Psoas muscle (tissue), 8 donors: Measurements from ENCODE around the gene PCGF3. TPM values are rescaled to one million over a fixed set of nuclear protein-coding genes. Genes with fewer than 3 reads are reported as not detected.

Experiments used
- ATAC-seq, 4 donors: fragments of 200-7000 bp; cut with Tn5 transposase; one replicate each; pipeline ENCODE4 v1.9.1; 2020; ENCODE audit warnings: moderate library complexity in 3 of 4, mild to moderate bottlenecking in 2 of 4
- DNase-seq, 2 donors: peaks; one replicate each; pipeline ENCODE4 v3.0.0-alpha.2; 2020
- H3K27ac ChIP-seq: fragments of 200-600 bp; one replicate; pipeline ENCODE4 v1.8.0; 2022
- H3K27me3 ChIP-seq, 3 donors: fragments of 200-600 bp in 1 of 3; one replicate each; pipeline versions ENCODE4 v1.6.1 to v1.8.0; 2013 to 2022; ENCODE audit warnings: low read length in 2 of 3, mild to moderate bottlenecking in 2 of 3, moderate library complexity in 1 of 3; ENCODE audit not compliant: insufficient read depth in 3 of 3
- H3K36me3 ChIP-seq, 2 donors: fragments of 200-600 bp in 1 of 2; one replicate each; pipeline versions ENCODE4 v1.6.1 to v1.8.0; 2013 to 2022; ENCODE audit warnings: low read depth in 1 of 2, mild to moderate bottlenecking in 1 of 2, moderate library complexity in 1 of 2; ENCODE audit not compliant: insufficient read depth in 1 of 2
- H3K4me1 ChIP-seq: fragments of 200-600 bp; one replicate; pipeline ENCODE4 v1.8.0; 2022
- H3K4me3 ChIP-seq: fragments of 200-600 bp; one replicate; pipeline ENCODE4 v1.8.0; 2022; ENCODE audit warnings: mild to moderate bottlenecking
- H3K9me3 ChIP-seq: fragments of 200-600 bp; one replicate; pipeline ENCODE4 v1.8.0; 2022
- CTCF ChIP-seq: fragments of 200-600 bp; IDR thresholded peaks from one replicate; pipeline ENCODE4 v1.8.0; 2022; ENCODE audit warnings: antibody characterized with exemption
- WGBS, 3 donors: extraction: QIAGEN DNeasy Blood & Tissue Kit; methylation state at CpG; one replicate each; pipeline versions ENCODE4 v1.1.6 to v1.1.7; 2013; 5-methylcytosine and 5-hydroxymethylcytosine counted together
- intact Hi-C, 2 donors: fragments of 100-400 bp; cut with DNase I; formaldehyde crosslinking; loops; one replicate each; pipeline versions ENCODE4 v1.11.0 to v1.14.2; 2022
- polyA plus RNA-seq, 3 donors: library from polyadenylated mRNA; stranded (reverse); fragments of 200-250 nt; gene quantifications; one replicate each; pipeline ENCODE4 v1.2.3, GENCODE V29; 2013
- total RNA-seq, 4 donors: library from RNA; stranded (reverse); fragmentation: NEBNext Ultra II Directional in 2 of 4; extraction: Animal tissue kit (Norgen Biotek cat#: 25700) in 2 of 4; gene quantifications; one replicate each; pipeline versions ENCODE4 v1.2.1 to v1.2.4, GENCODE V29; 2021 to 2023
- donor health status: healthy with polysubstance abuse.
- donor health status: DM: no; HTN: no; CAD: no; lungs with moderate emphysema.
- donor health status: Bipolar disorder and iron deficiency.
- donor health status: healthy.
- donor health status: DM: yes; HTN: yes; CAD: no.
- donor health status: DM: no; HTN: no; CAD: no.
- donor health status: DM: no; HTN: no; CAD: no.
- donor health status: DM: yes; HTN: yes; CAD: no.

PCGF3 gene
- total and polyA plus RNA-seq, 7 donors, result 10.9 to 19.2 (median 15.1) TPM

GRCh38 chr4:738781-739280 is 33.2 kb downstream of the PCGF3 start:
- Histone ChIP-seq H3K27ac (no peak overlapping the region), H3K27me3 (no peaks in the 10 kb centered on the region), H3K4me1 (no peaks in the 10 kb centered on the region), H3K36me3 (peaks cover 8 to 71% of the 10 kb centered on the region in 2 donors), H3K4me3 (no peak overlapping the region), H3K9me3 (no peaks in the 10 kb centered on the region)
- DNase-seq (no peak), ATAC-seq (no peak)
- intact Hi-C loops, result loop anchor here in 1 of 2 donors (10.0 kb wide), 1 partner anchor 256 kb away; the partner anchor contains the start of gene SLC26A1
- no peak for TF ChIP-seq CTCF
- 90 to 93% (median 91%) methylated on average over 16 of the region's 16 CpGs for WGBS, 3 donors

- Histone ChIP-seq H3K4me3 (no peak overlapping the region), H3K9me3 (no peaks in the 10 kb centered on the region), H3K27ac (no peak overlapping the region), H3K27me3 (no peaks in the 10 kb centered on the region), H3K36me3 (peaks cover 6 to 63% of the 10 kb centered on the region in 2 donors), H3K4me1 (no peaks in the 10 kb centered on the region)
- ATAC-seq, result no peak
- 94 to 95% (median 94%) methylated on average over 22 of the region's 22 CpGs for WGBS, 3 donors
- TF ChIP-seq CTCF, result no peak
- intact Hi-C loops, result loop anchor here in 1 of 2 donors (10.0 kb wide), 1 partner anchor 255 kb away; the partner anchor contains the start of gene SLC26A1
- DNase-seq, result no peak
Observed at GRCh38 chr4:739569-739968, 33.9 kb downstream of the PCGF3 start.

GRCh38 chr4:740011-740410 is 34.4 kb downstream of the PCGF3 start:
- no peak for ATAC-seq
- intact Hi-C loops, result loop anchor here in 1 of 2 donors (5.0 kb wide), 2 partner anchors 192 to 247 kb away; partner anchors contain the start of genes GAK, IDUA and TMEM175
- H3K27ac ChIP-seq, result no peak overlapping the region
- peaks cover 2 to 59% of the 10 kb centered on the region in 2 donors for H3K36me3 ChIP-seq
- no peak for TF ChIP-seq CTCF
- DNase-seq, result no peak
- H3K4me3 ChIP-seq, result no peak overlapping the region
- no peaks in the 10 kb centered on the region for H3K9me3 ChIP-seq
- WGBS, 3 donors, result 83 to 85% (median 84%) methylated on average over 12 of the region's 12 CpGs
- no peaks in the 10 kb centered on the region for H3K27me3 ChIP-seq
- no peaks in the 10 kb centered on the region for H3K4me1 ChIP-seq

GRCh38 chr4:740656-741282 is 35.1 kb downstream of the PCGF3 start:
- no peaks in the 10 kb centered on the region for H3K9me3 ChIP-seq
- H3K4me3 ChIP-seq, result no peak overlapping the region
- H3K4me1 ChIP-seq, result no peaks in the 10 kb centered on the region
- intact Hi-C loops, result loop anchor here in 1 of 2 donors (5.0 kb wide), 2 partner anchors 192 to 247 kb away; partner anchors contain the start of genes GAK, IDUA and TMEM175
- no peak for ATAC-seq
- WGBS, 3 donors, result 52 to 68% (median 56%) methylated on average over 19 of the region's 19 CpGs
- H3K36me3 ChIP-seq, result peaks cover 2 to 51% of the 10 kb centered on the region in 2 donors
- peak in 1 of 2 donors; percentile 45 for DNase-seq
- no peak for TF ChIP-seq CTCF
- no peaks in the 10 kb centered on the region for H3K27me3 ChIP-seq
- H3K27ac ChIP-seq, result no peak overlapping the region
